Measurements from ENCODE around the gene KCNH8.

- TF ChIP-seq POLR2A (IDR thresholded peaks at IDR 0.05) (no peak), POLR2AphosphoS5 (IDR thresholded peaks at IDR 0.05) (no peak)
- TF ChIP-seq, protein P1, sequence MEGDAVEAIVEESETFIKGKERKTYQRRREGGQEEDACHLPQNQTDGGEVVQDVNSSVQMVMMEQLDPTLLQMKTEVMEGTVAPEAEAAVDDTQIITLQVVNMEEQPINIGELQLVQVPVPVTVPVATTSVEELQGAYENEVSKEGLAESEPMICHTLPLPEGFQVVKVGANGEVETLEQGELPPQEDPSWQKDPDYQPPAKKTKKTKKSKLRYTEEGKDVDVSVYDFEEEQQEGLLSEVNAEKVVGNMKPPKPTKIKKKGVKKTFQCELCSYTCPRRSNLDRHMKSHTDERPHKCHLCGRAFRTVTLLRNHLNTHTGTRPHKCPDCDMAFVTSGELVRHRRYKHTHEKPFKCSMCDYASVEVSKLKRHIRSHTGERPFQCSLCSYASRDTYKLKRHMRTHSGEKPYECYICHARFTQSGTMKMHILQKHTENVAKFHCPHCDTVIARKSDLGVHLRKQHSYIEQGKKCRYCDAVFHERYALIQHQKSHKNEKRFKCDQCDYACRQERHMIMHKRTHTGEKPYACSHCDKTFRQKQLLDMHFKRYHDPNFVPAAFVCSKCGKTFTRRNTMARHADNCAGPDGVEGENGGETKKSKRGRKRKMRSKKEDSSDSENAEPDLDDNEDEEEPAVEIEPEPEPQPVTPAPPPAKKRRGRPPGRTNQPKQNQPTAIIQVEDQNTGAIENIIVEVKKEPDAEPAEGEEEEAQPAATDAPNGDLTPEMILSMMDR (IDR thresholded peaks at IDR 0.05), result no peak
Measured at GRCh38 chr3:19428729-19429128, 280.4 kb downstream of the KCNH8 start.
